NCI-H1417 (cell line): ENCODE results near the gene PIK3CD.
"Not testable (repeated sequence)": the region's sequence is repeated elsewhere in the genome, so short reads cannot be mapped to it uniquely, and the experiment has no call there.

ENCODE experiments used
- DNase-seq, 3 experiments: peaks; one replicate each; lab custom pipeline; 2025; lab: John Stamatoyannopoulos, UW

The PIK3CD gene

GRCh38 chr1:9654834-9655723, 3.5 kb downstream of the PIK3CD start:
- DNase-seq = no peak

GRCh38 chr1:9655836-9656235, 4.3 kb downstream of the PIK3CD start:
- DNase-seq = no peak

GRCh38 chr1:9657521-9658032, 6.0 kb downstream of the PIK3CD start:
- no peak for DNase-seq

- no peak for DNase-seq
These were observed 6.7 kb downstream of the PIK3CD start for GRCh38 chr1:9658199-9658598.

GRCh38 chr1:9659328-9659727, 7.8 kb downstream of the PIK3CD start:
- DNase-seq = no peak

- DNase-seq = no peak
These were observed 11.7 kb downstream of the PIK3CD start for GRCh38 chr1:9663257-9663656.

- DNase-seq = no peak
These were observed 13.7 kb downstream of the PIK3CD start for GRCh38 chr1:9665193-9665592.

GRCh38 chr1:9668080-9668479, 16.5 kb downstream of the PIK3CD start:
- no peak for DNase-seq

GRCh38 chr1:9670085-9670484, 18.6 kb downstream of the PIK3CD start:
- no peak for DNase-seq

GRCh38 chr1:9671377-9672140, 20.0 kb downstream of the PIK3CD start:
- peak in 1 of 3 experiments; percentile 9 for DNase-seq

GRCh38 chr1:9672444-9672843, 20.9 kb downstream of the PIK3CD start:
- no peak for DNase-seq

- DNase-seq = no peak
These were observed 23.9 kb downstream of the PIK3CD start for GRCh38 chr1:9675393-9675792.

GRCh38 chr1:9676128-9676527, 24.6 kb downstream of the PIK3CD start:
- DNase-seq = not testable (repeated sequence)

GRCh38 chr1:9676815-9677393, 25.4 kb downstream of the PIK3CD start:
- DNase-seq = no peak

GRCh38 chr1:9680091-9680490, 28.6 kb downstream of the PIK3CD start:
- DNase-seq = no peak

GRCh38 chr1:9680828-9681227, 29.3 kb downstream of the PIK3CD start:
- no peak for DNase-seq

GRCh38 chr1:9684801-9685200, 33.3 kb downstream of the PIK3CD start:
- no peak for DNase-seq

GRCh38 chr1:9687120-9687873, 35.8 kb downstream of the PIK3CD start:
- peak; percentile 48 to 74 (median 72) for DNase-seq

GRCh38 chr1:9687874-9688582, 36.5 kb downstream of the PIK3CD start:
- peak in 2 of 3 experiments; percentile 43 to 63 for DNase-seq

- DNase-seq = no peak
These were observed 37.1 kb downstream of the PIK3CD start for GRCh38 chr1:9688599-9688998.
